HepG2 (cell line): ENCODE data around the gene XRN1. TPM values are rescaled to one million over a fixed set of nuclear protein-coding genes. Genes with fewer than 3 reads are reported as not detected.
A peak's percentile ranks its signal among the peaks of the same experiment; 100 is the strongest.

Experiments
- AKAP8 ChIP-seq: sonication (generic); formaldehyde crosslinking; IDR thresholded peaks from 2 replicates; pipeline ENCODE4 v1.5.1; 2020; ENCODE audit warnings: mild to moderate bottlenecking, missing genetic modification reagents
- EHMT2 ChIP-seq: fragments of 200-600 bp; sonication (generic); IDR thresholded peaks from 2 replicates; pipeline ENCODE4 v1.7.0; 2017; ENCODE audit warnings: antibody characterized with exemption, low read depth, low read length, borderline replicate concordance
- EZH2 ChIP-seq: conservative IDR thresholded peaks from 2 replicates; pipeline ENCODE4 v1.6.1; 2012; ENCODE audit warnings: mild to moderate bottlenecking, low read depth, low read length, moderate library complexity
- GATA4 ChIP-seq: sonication (generic); IDR thresholded peaks from 2 replicates; pipeline ENCODE4 v1.6.1; 2016; ENCODE audit warnings: antibody characterized with exemption, low read depth, borderline replicate concordance
- IKZF1 ChIP-seq: fragments of 450-650 bp; IDR thresholded peaks from 2 replicates; pipeline ENCODE4 v1.7.1; 2016
- KDM3A ChIP-seq: IDR thresholded peaks from 2 replicates; pipeline ENCODE4 v1.6.1; 2018; ENCODE audit warnings: low read depth, missing compliant biosample characterization
- LCORL ChIP-seq, 2 experiments: fragments of 450-650 bp in 1 of 2; sonication (generic) in 1 of 2; formaldehyde crosslinking in 1 of 2; IDR thresholded peaks; 2 replicates each; pipeline versions ENCODE4 v1.5.0 to v1.6.1; 2017 to 2020; ENCODE audit warnings: antibody characterized with exemption in 1 of 2, missing genetic modification reagents in 1 of 2
- REL ChIP-seq: sonication (generic); formaldehyde crosslinking; conservative IDR thresholded peaks from 2 replicates; pipeline ENCODE4 v1.8.0; 2022; ENCODE audit warnings: mild to moderate bottlenecking, missing genetic modification reagents, moderate library complexity
- SAP130 ChIP-seq: IDR thresholded peaks from 2 replicates; pipeline ENCODE4 v1.6.1; 2016; ENCODE audit warnings: low read depth
- TCF7L2 ChIP-seq: IDR thresholded peaks from 2 replicates; pipeline ENCODE4 v1.6.1; 2011; ENCODE audit warnings: mild to moderate bottlenecking, low read depth, low read length, moderate library complexity
- ZBTB20 ChIP-seq: sonication (generic); formaldehyde crosslinking; IDR thresholded peaks from 2 replicates; pipeline ENCODE4 v1.8.1; 2023; ENCODE audit warnings: missing genetic modification reagents, low read depth, mild to moderate bottlenecking, borderline replicate concordance
- ZKSCAN8 ChIP-seq: IDR thresholded peaks from 2 replicates; pipeline ENCODE4 v1.6.1; 2016; ENCODE audit warnings: borderline replicate concordance, missing genetic modification reagents, missing compliant biosample characterization
- ZNF251 ChIP-seq: sonication (generic); formaldehyde crosslinking; IDR thresholded peaks from 2 replicates; pipeline ENCODE4 v1.9.0; 2021; ENCODE audit warnings: mild to moderate bottlenecking, missing genetic modification reagents
- ZNF382 ChIP-seq: sonication (generic); formaldehyde crosslinking; IDR thresholded peaks from 2 replicates; pipeline ENCODE4 v1.5.0; 2020; ENCODE audit warnings: missing genetic modification reagents, mild to moderate bottlenecking, borderline replicate concordance
- ZNF660 ChIP-seq: sonication (generic); formaldehyde crosslinking; IDR thresholded peaks from 2 replicates; pipeline ENCODE4 v1.5.1; 2020; ENCODE audit warnings: mild to moderate bottlenecking, low read depth, missing genetic modification reagents, borderline replicate concordance
- polyA plus RNA-seq, 8 experiments: library from polyadenylated mRNA; depleted of rRNA in 3 of 8; stranded (reverse) in 7 of 8; unstranded in 1 of 8; fragments of >200 nt; fragmentation: Illumina TruSeq in 4 of 8; extraction: Trizol in 4 of 8; gene quantifications; 2 replicates each; pipeline versions ENCODE4 v1.2.1 to v1.2.3, GENCODE V29; 2011 to 2016; ENCODE audit warnings: low read depth in 4 of 8, missing spikeins in 1 of 8, mixed read lengths in 1 of 8; ENCODE audit not compliant: insufficient read depth in 1 of 8
- total RNA-seq, 5 experiments: library from RNA; depleted of rRNA; stranded (reverse); fragments of >200 nt; fragmentation: Illumina TruSeq; extraction: Trizol; gene quantifications; 2 replicates each; pipeline ENCODE4 v1.2.3, GENCODE V29; 2016; ENCODE audit warnings: low read depth in 1 of 5
- TF ChIP-seq, protein P1 (sequence below): sonication (generic); formaldehyde crosslinking; IDR thresholded peaks from 2 replicates; pipeline ENCODE4 v1.5.1; 2020; ENCODE audit warnings: mild to moderate bottlenecking, missing genetic modification reagents, borderline replicate concordance
- TF ChIP-seq, protein P2 (sequence below): sonication (generic); formaldehyde crosslinking; IDR thresholded peaks from 2 replicates; pipeline ENCODE4 v1.5.1; 2020; ENCODE audit warnings: missing genetic modification reagents, mild to moderate bottlenecking, borderline replicate concordance
- TF ChIP-seq, protein P3 (sequence below): IDR thresholded peaks from 2 replicates; pipeline ENCODE4 v1.6.1; 2012; ENCODE audit warnings: inconsistent platforms

Gene XRN1
- total and polyA plus RNA-seq, 2 of the 13 experiments (the other 11 are each of a cell fraction or from before 2014, with no cell fraction given): 13.2 to 13.3 TPM

DNA sequence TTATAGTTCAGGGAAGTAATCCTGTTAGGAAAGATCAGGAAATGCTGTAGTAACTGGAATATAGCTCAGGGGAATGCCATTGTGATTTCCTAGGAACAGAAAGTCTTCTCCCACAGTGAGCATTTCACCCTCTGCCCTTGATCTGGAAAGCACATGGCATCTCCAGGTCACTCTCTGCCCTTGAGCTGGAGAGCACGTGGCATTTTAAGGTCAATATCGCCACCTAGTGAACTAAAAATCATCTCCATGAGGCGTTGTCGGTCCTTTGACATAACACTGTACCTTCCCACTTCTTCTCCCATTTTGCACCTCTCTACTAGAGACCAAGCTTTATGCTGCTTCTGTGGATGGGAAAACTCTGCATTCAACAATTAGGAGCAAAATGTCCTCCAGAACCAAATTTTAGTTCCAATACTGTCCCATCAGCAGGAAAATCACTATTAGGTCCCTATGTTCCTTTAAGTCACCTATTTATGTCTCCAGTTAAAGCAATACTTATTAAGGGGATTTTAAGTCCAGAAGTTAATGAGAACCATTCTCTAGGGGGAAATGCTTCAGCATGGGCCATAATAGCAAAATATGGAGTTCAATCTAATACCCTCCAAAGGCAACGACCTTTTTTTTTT, 167.8 kb downstream of the XRN1 start (continued):
- TF ChIP-seq, protein P1, sequence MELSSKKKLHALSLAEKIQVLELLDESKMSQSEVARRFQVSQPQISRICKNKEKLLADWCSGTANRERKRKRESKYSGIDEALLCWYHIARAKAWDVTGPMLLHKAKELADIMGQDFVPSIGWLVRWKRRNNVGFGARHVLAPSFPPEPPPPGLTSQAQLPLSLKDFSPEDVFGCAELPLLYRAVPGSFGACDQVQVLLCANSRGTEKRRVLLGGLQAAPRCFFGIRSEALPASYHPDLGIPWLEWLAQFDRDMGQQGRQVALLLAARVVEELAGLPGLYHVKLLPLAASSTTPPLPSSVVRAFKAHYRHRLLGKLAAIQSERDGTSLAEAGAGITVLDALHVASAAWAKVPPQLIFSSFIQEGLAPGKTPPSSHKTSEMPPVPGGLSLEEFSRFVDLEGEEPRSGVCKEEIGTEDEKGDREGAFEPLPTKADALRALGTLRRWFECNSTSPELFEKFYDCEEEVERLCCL (CRISPR knock-in tag): no peak
- TF ChIP-seq ZNF660 (no peak), KDM3A (no peak), ZNF251 (no peak), ZNF382 (CRISPR knock-in tag) (no peak), IKZF1 (no peak), TCF7L2 (no peak), EHMT2 (no peak), ZKSCAN8 (CRISPR knock-in tag) (0 out of 2 replicates have a peak, but pooled peaks have one; percentile 24), SAP130 (CRISPR knock-in tag) (peak; percentile 59), REL (CRISPR knock-in tag) (no peak), EZH2 (no peak), ZBTB20 (CRISPR knock-in tag) (peak; percentile 62; the same call in 1 of the 2 replicates), AKAP8 (CRISPR knock-in tag) (no peak), GATA4 (no peak), LCORL (IDR thresholded peaks at IDR 0.05) (no peak), LCORL (CRISPR knock-in tag; IDR thresholded peaks at IDR 0.05) (0 out of 2 replicates have a peak, but pooled peaks have one; percentile 31)
- TF ChIP-seq, protein P2, sequence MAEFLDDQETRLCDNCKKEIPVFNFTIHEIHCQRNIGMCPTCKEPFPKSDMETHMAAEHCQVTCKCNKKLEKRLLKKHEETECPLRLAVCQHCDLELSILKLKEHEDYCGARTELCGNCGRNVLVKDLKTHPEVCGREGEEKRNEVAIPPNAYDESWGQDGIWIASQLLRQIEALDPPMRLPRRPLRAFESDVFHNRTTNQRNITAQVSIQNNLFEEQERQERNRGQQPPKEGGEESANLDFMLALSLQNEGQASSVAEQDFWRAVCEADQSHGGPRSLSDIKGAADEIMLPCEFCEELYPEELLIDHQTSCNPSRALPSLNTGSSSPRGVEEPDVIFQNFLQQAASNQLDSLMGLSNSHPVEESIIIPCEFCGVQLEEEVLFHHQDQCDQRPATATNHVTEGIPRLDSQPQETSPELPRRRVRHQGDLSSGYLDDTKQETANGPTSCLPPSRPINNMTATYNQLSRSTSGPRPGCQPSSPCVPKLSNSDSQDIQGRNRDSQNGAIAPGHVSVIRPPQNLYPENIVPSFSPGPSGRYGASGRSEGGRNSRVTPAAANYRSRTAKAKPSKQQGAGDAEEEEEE (CRISPR knock-in tag): no peak
- TF ChIP-seq, protein P3, sequence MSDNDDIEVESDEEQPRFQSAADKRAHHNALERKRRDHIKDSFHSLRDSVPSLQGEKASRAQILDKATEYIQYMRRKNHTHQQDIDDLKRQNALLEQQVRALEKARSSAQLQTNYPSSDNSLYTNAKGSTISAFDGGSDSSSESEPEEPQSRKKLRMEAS: peak; percentile 97
